ENCODE data around the gene LILRB4. TPM values are rescaled to one million over a fixed set of nuclear protein-coding genes. Genes with fewer than 3 reads are reported as not detected.
"Not testable (repeated sequence)": the region's sequence is repeated elsewhere in the genome, so short reads cannot be mapped to it uniquely, and the experiment has no call there.

The LILRB4 gene
- total RNA-seq: 16.7 TPM

- Histone ChIP-seq H3K4me3 (ENCODE audit: low read length) (peak within 1 kb of the TSS; percentile 35), H3K4me1 (ENCODE audit: insufficient read depth, low read length) (peaks cover 42% of the 10 kb centered on the region), H3K27me3 (ENCODE audit: insufficient read depth, low read length) (no peaks in the 10 kb centered on the region), H3K9me3 (ENCODE audit: low read depth, low read length) (no peaks in the 10 kb centered on the region)
These were observed at the start of gene LILRB4 for GRCh38 chr19:54662730-54663129. LILRB4 (plus strand) TSS chr19:54662985; CDS start chr19:54663034, 49 bp downstream.

GRCh38 chr19:54614726-54615125 lies 48.1 kb upstream of the LILRB4 start:
- Histone ChIP-seq H3K4me3 (ENCODE audit: low read length) (no peak overlapping the region), H3K4me1 (ENCODE audit: insufficient read depth, low read length) (peaks cover 45% of the 10 kb centered on the region), H3K27me3 (ENCODE audit: insufficient read depth, low read length) (no peaks in the 10 kb centered on the region), H3K9me3 (ENCODE audit: low read depth, low read length) (no peaks in the 10 kb centered on the region)

- no peaks in the 10 kb centered on the region for H3K27me3 ChIP-seq (ENCODE audit: insufficient read depth, low read length)
- H3K4me1 ChIP-seq (ENCODE audit: insufficient read depth, low read length): peaks cover 45% of the 10 kb centered on the region
- H3K9me3 ChIP-seq (ENCODE audit: low read depth, low read length): no peaks in the 10 kb centered on the region
- no peak overlapping the region for H3K4me3 ChIP-seq (ENCODE audit: low read length)
These were observed 46.7 kb upstream of the LILRB4 start for GRCh38 chr19:54616057-54616456.

- no peaks in the 10 kb centered on the region for H3K9me3 ChIP-seq (ENCODE audit: low read depth, low read length)
- peaks cover 39% of the 10 kb centered on the region for H3K4me1 ChIP-seq (ENCODE audit: insufficient read depth, low read length)
- peak overlapping the region; percentile 45 for H3K4me3 ChIP-seq (ENCODE audit: low read length)
- H3K27me3 ChIP-seq (ENCODE audit: insufficient read depth, low read length): no peaks in the 10 kb centered on the region
These were observed 45.8 kb upstream of the LILRB4 start for GRCh38 chr19:54616821-54617560.

GRCh38 chr19:54620464-54620863 lies 42.3 kb upstream of the LILRB4 start:
- H3K4me1 ChIP-seq (ENCODE audit: insufficient read depth, low read length): peaks cover 33% of the 10 kb centered on the region
- H3K4me3 ChIP-seq (ENCODE audit: low read length): no peak overlapping the region
- H3K27me3 ChIP-seq (ENCODE audit: insufficient read depth, low read length): no peaks in the 10 kb centered on the region
- H3K9me3 ChIP-seq (ENCODE audit: low read depth, low read length): no peaks in the 10 kb centered on the region

- H3K4me1 ChIP-seq (ENCODE audit: insufficient read depth, low read length): peaks cover 27% of the 10 kb centered on the region
- no peak overlapping the region for H3K4me3 ChIP-seq (ENCODE audit: low read length)
- no peaks in the 10 kb centered on the region for H3K27me3 ChIP-seq (ENCODE audit: insufficient read depth, low read length)
- no peaks in the 10 kb centered on the region for H3K9me3 ChIP-seq (ENCODE audit: low read depth, low read length)
These were observed 40.4 kb upstream of the LILRB4 start for GRCh38 chr19:54622431-54622830.

- not testable (repeated sequence) for H3K27me3 ChIP-seq (ENCODE audit: insufficient read depth, low read length); H3K4me3 ChIP-seq (ENCODE audit: low read length); H3K9me3 ChIP-seq (ENCODE audit: low read depth, low read length)
- H3K4me1 ChIP-seq (ENCODE audit: insufficient read depth, low read length): peaks cover 35% of the 10 kb centered on the region
These were observed 38.6 kb upstream of the LILRB4 start for GRCh38 chr19:54624234-54624633.

GRCh38 chr19:54624934-54625730 lies 37.7 kb upstream of the LILRB4 start:
- not testable (repeated sequence) for H3K27me3 ChIP-seq (ENCODE audit: insufficient read depth, low read length); H3K4me3 ChIP-seq (ENCODE audit: low read length); H3K9me3 ChIP-seq (ENCODE audit: low read depth, low read length)
- peaks cover 44% of the 10 kb centered on the region for H3K4me1 ChIP-seq (ENCODE audit: insufficient read depth, low read length)

- Histone ChIP-seq H3K9me3 (ENCODE audit: low read depth, low read length) (no peaks in the 10 kb centered on the region), H3K27me3 (ENCODE audit: insufficient read depth, low read length) (no peaks in the 10 kb centered on the region), H3K4me1 (ENCODE audit: insufficient read depth, low read length) (peaks cover 57% of the 10 kb centered on the region), H3K4me3 (ENCODE audit: low read length) (no peak overlapping the region)
These were observed 36.0 kb upstream of the LILRB4 start for GRCh38 chr19:54626757-54627156.

- H3K4me1 ChIP-seq (ENCODE audit: insufficient read depth, low read length): peaks cover 62% of the 10 kb centered on the region
- not testable (repeated sequence) for H3K9me3 ChIP-seq (ENCODE audit: low read depth, low read length); H3K4me3 ChIP-seq (ENCODE audit: low read length); H3K27me3 ChIP-seq (ENCODE audit: insufficient read depth, low read length)
These were observed 34.9 kb upstream of the LILRB4 start for GRCh38 chr19:54627912-54628311.

GRCh38 chr19:54630262-54630661 lies 32.5 kb upstream of the LILRB4 start, which contains the start of gene LILRB1:
LILRB1 (plus strand) TSS chr19:54630484; CDS start chr19:54631074, 590 bp downstream.
- H3K4me1 ChIP-seq (ENCODE audit: insufficient read depth, low read length): peaks cover 49% of the 10 kb centered on the region
- not testable (repeated sequence) for H3K27me3 ChIP-seq (ENCODE audit: insufficient read depth, low read length); H3K9me3 ChIP-seq (ENCODE audit: low read depth, low read length)
- peak within 1 kb of the TSS; percentile 44 for H3K4me3 ChIP-seq (ENCODE audit: low read length)

GRCh38 chr19:54630782-54631181 lies 32.0 kb upstream of the LILRB4 start:
- Histone ChIP-seq H3K4me3 (ENCODE audit: low read length) (peak overlapping the region; percentile 44), H3K27me3 (ENCODE audit: insufficient read depth, low read length) (no peaks in the 10 kb centered on the region), H3K4me1 (ENCODE audit: insufficient read depth, low read length) (peaks cover 44% of the 10 kb centered on the region)

GRCh38 chr19:54631489-54632337 lies 31.1 kb upstream of the LILRB4 start:
- H3K27me3 ChIP-seq (ENCODE audit: insufficient read depth, low read length); H3K9me3 ChIP-seq (ENCODE audit: low read depth, low read length): not testable (repeated sequence)
- peak overlapping the region; percentile 44 for H3K4me3 ChIP-seq (ENCODE audit: low read length)
- peaks cover 43% of the 10 kb centered on the region for H3K4me1 ChIP-seq (ENCODE audit: insufficient read depth, low read length)

More at GRCh38 chr19:54630782-54631181, 32.0 kb upstream of the LILRB4 start:
- no peaks in the 10 kb centered on the region for H3K9me3 ChIP-seq (ENCODE audit: low read depth, low read length)

- H3K27me3 ChIP-seq (ENCODE audit: insufficient read depth, low read length); H3K4me3 ChIP-seq (ENCODE audit: low read length); H3K9me3 ChIP-seq (ENCODE audit: low read depth, low read length): not testable (repeated sequence)
- H3K4me1 ChIP-seq (ENCODE audit: insufficient read depth, low read length): peaks cover 43% of the 10 kb centered on the region
These were observed 30.3 kb upstream of the LILRB4 start for GRCh38 chr19:54632517-54632916.

GRCh38 chr19:54633401-54633800 lies 29.4 kb upstream of the LILRB4 start:
- no peak overlapping the region for H3K4me3 ChIP-seq (ENCODE audit: low read length)
- no peaks in the 10 kb centered on the region for H3K27me3 ChIP-seq (ENCODE audit: insufficient read depth, low read length)

More at GRCh38 chr19:54633401-54633800, 29.4 kb upstream of the LILRB4 start:
- no peaks in the 10 kb centered on the region for H3K9me3 ChIP-seq (ENCODE audit: low read depth, low read length)
- H3K4me1 ChIP-seq (ENCODE audit: insufficient read depth, low read length): peaks cover 39% of the 10 kb centered on the region

Data from mononuclear cell (primary cell).